Measurements from ENCODE around the gene ANKLE1. TPM values are rescaled to one million over a fixed set of nuclear protein-coding genes. Genes with fewer than 3 reads are reported as not detected.

ANKLE1 gene
- total and polyA plus RNA-seq, 10 of the 15 experiments (the other 5 are each of a cell fraction or from before 2014, with no cell fraction given) = 2.2 to 17.9 (median 10.9) TPM

GRCh38 chr19:17293605-17294004 lies 11.9 kb downstream of the ANKLE1 start:
- Histone ChIP-seq H3K36me3 (ENCODE audit: control insufficient read depth in 2 of 2, insufficient read depth in 2 of 2, low read length in 1 of 2) (no peaks in the 10 kb centered on the region), H3K9ac (ENCODE audit: control insufficient read depth, insufficient read depth, low read length) (no peak overlapping the region), H3K9me3 (replicated peaks; ENCODE audit: control insufficient read depth, insufficient read depth, low read length) (no peaks in the 10 kb centered on the region; the same call in 1 of the 3 replicates), H3K27ac (ENCODE audit: control insufficient read depth, insufficient read depth) (no peak overlapping the region), H3K27me3 (replicated peaks in 1 of 2; ENCODE audit: control insufficient read depth in 2 of 2, insufficient read depth in 2 of 2, low read length in 1 of 2) (no peaks in the 10 kb centered on the region), H3K4me2 (ENCODE audit: control insufficient read depth, insufficient read depth) (no peak overlapping the region), H3K79me2 (ENCODE audit: control insufficient read depth, insufficient read depth, low read length) (no peaks in the 10 kb centered on the region; the same call in 1 of the 2 replicates), H2AFZ (ENCODE audit: control insufficient read depth, low read depth, low read length) (no peak overlapping the region), H4K20me1 (ENCODE audit: control insufficient read depth, insufficient read depth) (no peaks in the 10 kb centered on the region), H3K4me1 (ENCODE audit: control insufficient read depth, insufficient read depth, low read length) (peaks cover 4% of the 10 kb centered on the region; the same call in 1 of the 2 replicates), H3K4me3 (no peak overlapping the region)
- WGBS (ENCODE audit: insufficient coverage, insufficient replicate concordance, low lambda C conversion rate, missing lambda C conversion rate) = 81% methylated on average over 14 of the region's 14 CpGs
- ChIA-PET CTCF (interaction anchor here (0.7 to 6.5 kb wide), 8 partner anchors 11 to 548 kb away, joined by 3 to 81 read pairs (median 6); partner anchors contain the start of genes ABHD8, ANKLE1, ANO8 and MRPL34), POLR2A (interaction anchor here (0.7 to 1.9 kb wide), 4 partner anchors 12 to 935 kb away, joined by 3 to 12 read pairs (median 6); partner anchors contain the start of genes DDA1 and MRPL34), RAD21 (ENCODE audit: unreplicated experiment) (interaction anchor here (0.8 to 3.2 kb wide), 5 partner anchors 9 to 92 kb away, joined by 3 to 17 read pairs (median 5); partner anchors contain the start of genes ABHD8 and MRPL34), SMC1A (ENCODE audit: uncharacterized antibody, unreplicated experiment) (interaction anchor here (0.8 to 2.0 kb wide), 7 partner anchors 9 to 99 kb away, joined by 3 to 9 read pairs (median 4); partner anchors contain the start of genes ANKLE1 and DDA1)
- TF ChIP-seq BCL3 (IDR thresholded peaks at IDR 0.05; ENCODE audit: borderline replicate concordance, insufficient read depth, low read depth, low read length, poor library complexity, severe bottlenecking) (peak; percentile 79), GABPA (IDR thresholded peaks at IDR 0.05; ENCODE audit: low read depth) (no peak)
- intact Hi-C loops (cut with micrococcal nuclease; ENCODE audit: unreplicated experiment) (loop anchor here (1.0 to 5.0 kb wide), 2 partner anchors 44 to 91 kb away; partner anchors contain the start of gene GTPBP3), in situ Hi-C loops (cut with MboI) (loop anchor here (5.0 kb wide), 1 partner anchor 94 kb away; no protein-coding TSS in a partner anchor)
- no peak for DNase-seq (ENCODE audit: low read depth, low spot score)
- BruUV-seq (replicated peaks) = TSS peak; percentile 55
- no peak for FAIRE-seq
- no peak for ATAC-seq

Measured in GM12878 (cell line).